B cell (primary cell): ENCODE results near the gene CCKAR. TPM values are rescaled to one million over a fixed set of nuclear protein-coding genes. Genes with fewer than 3 reads are reported as not detected.

Experiments
- ATAC-seq: fragments of 200-7000 bp; cut with Tn5 transposase; one replicate; pipeline ENCODE4 v1.10.0; 2021; ENCODE audit warnings: low read depth, mild to moderate bottlenecking, moderate number of reproducible peaks, moderate library complexity
- CTCF ChIA-PET: fragments of 350-600 bp; sonication (Branson Sonifier 250); formaldehyde crosslinking; loops from one replicate; lab custom pipeline; 2021; ENCODE audit warnings: antibody characterized with exemption, inconsistent platforms; lab: Charles Lee
- POLR2A ChIA-PET: fragments of 350-600 bp; sonication (Branson Sonifier 250); formaldehyde crosslinking; loops from one replicate; lab custom pipeline; 2021; ENCODE audit warnings: antibody characterized with exemption; lab: Charles Lee
- DNase-seq: peaks from one replicate; pipeline ENCODE4 v3.0.0; 2013
- H2AFZ ChIP-seq: 2 replicates; pipeline ENCODE4 v1.6.1; 2012; ENCODE audit warnings: mild to moderate bottlenecking, low read depth, low read length; ENCODE audit not compliant: insufficient read depth, poor library complexity, severe bottlenecking
- H3K27ac ChIP-seq, 2 donors: 1 replicate in 1 of 2; 2 replicates in 1 of 2; pipeline ENCODE4 v1.5.1; 2012 to 2013; ENCODE audit warnings: low read length in 2 of 2, mild to moderate bottlenecking in 2 of 2, moderate library complexity in 1 of 2
- H3K27me3 ChIP-seq, 4 experiments: fragments of 200-600 bp in 1 of 4; sonication (generic) in 1 of 4; replicated peaks in 1 of 4; 1 replicate in 2 of 4; 2 replicates in 2 of 4; pipeline versions ENCODE4 v1.6.1 to v1.7.0; 2013 to 2016; ENCODE audit warnings: low read length in 3 of 4, mild to moderate bottlenecking in 2 of 4, mixed read lengths in 1 of 4, moderate library complexity in 1 of 4; ENCODE audit not compliant: insufficient read depth in 4 of 4, control insufficient read depth in 3 of 4; ENCODE audit errors: control extremely low read depth in 1 of 4
- H3K36me3 ChIP-seq, 2 experiments: replicated peaks in 1 of 2; 1 replicate in 1 of 2; 2 replicates in 1 of 2; pipeline versions ENCODE4 v1.6.1 to v1.7.1; 2013; ENCODE audit warnings: low read length in 1 of 2; ENCODE audit not compliant: insufficient read depth in 2 of 2, control insufficient read depth in 1 of 2; ENCODE audit errors: control extremely low read depth in 1 of 2, extremely low read depth in 1 of 2
- H3K4me1 ChIP-seq, 2 donors: fragments of 200-600 bp in 1 of 2; sonication (generic) in 1 of 2; 1 replicate in 1 of 2; 2 replicates in 1 of 2; pipeline versions ENCODE4 v1.5.1 to v1.6.1; 2013 to 2017; ENCODE audit warnings: low read length in 2 of 2; ENCODE audit not compliant: control insufficient read depth in 2 of 2, insufficient read depth in 2 of 2
- H3K4me2 ChIP-seq: replicated peaks from 2 replicates; pipeline ENCODE3; 2012; ENCODE audit warnings: mild to moderate bottlenecking, low read depth, low read length; ENCODE audit not compliant: poor library complexity, severe bottlenecking
- H3K4me3 ChIP-seq, 5 experiments: fragments of 200-600 bp in 1 of 5; sonication (generic) in 1 of 5; 1 replicate in 3 of 5; 2 replicates in 2 of 5; pipeline versions ENCODE4 v1.5.1 to v1.7.0; 2011 to 2016; ENCODE audit warnings: low read length in 4 of 5, mild to moderate bottlenecking in 4 of 5, low read depth in 2 of 5, control low read depth in 1 of 5, moderate library complexity in 1 of 5; ENCODE audit not compliant: insufficient read depth in 1 of 5; ENCODE audit errors: control extremely low read depth in 1 of 5, extremely low read depth in 1 of 5
- H3K79me2 ChIP-seq: fragments of 200-600 bp; sonication (generic); one replicate; pipeline ENCODE4 v1.6.0; 2016; ENCODE audit warnings: low read length; ENCODE audit not compliant: control insufficient read depth, insufficient read depth
- H3K9ac ChIP-seq: fragments of 200-600 bp; sonication (generic); 2 replicates; pipeline ENCODE4 v1.6.1; 2017; ENCODE audit warnings: mild to moderate bottlenecking, low read length, moderate library complexity
- H3K9me3 ChIP-seq, 3 donors: one replicate each; pipeline versions ENCODE4 v1.6.1 to v1.7.1; 2013; ENCODE audit warnings: low read length in 2 of 3; ENCODE audit not compliant: control insufficient read depth in 2 of 3, insufficient read depth in 1 of 3; ENCODE audit errors: control extremely low read depth in 1 of 3
- H4K20me1 ChIP-seq: 2 replicates; pipeline ENCODE4 v1.6.0; 2012; ENCODE audit warnings: mild to moderate bottlenecking, low read length; ENCODE audit not compliant: insufficient read depth, control insufficient read depth, poor library complexity, severe bottlenecking
- H3K27ac Mint-ChIP-seq: one replicate; pipeline ENCODE4 v1.8.0; 2021; ENCODE audit warnings: mixed read lengths
- H3K27me3 Mint-ChIP-seq: one replicate; pipeline ENCODE4 v1.8.0; 2021; ENCODE audit warnings: mixed read lengths
- H3K4me1 Mint-ChIP-seq: one replicate; pipeline ENCODE4 v1.8.0; 2021; ENCODE audit warnings: mixed read lengths
- H3K4me3 Mint-ChIP-seq: one replicate; pipeline ENCODE4 v1.8.0; 2021; ENCODE audit warnings: mixed read lengths
- H3K9me3 Mint-ChIP-seq: one replicate; pipeline ENCODE4 v1.8.0; 2022; ENCODE audit warnings: mixed read lengths; ENCODE audit not compliant: insufficient read depth
- CTCF ChIP-seq: fragments of 200-600 bp; IDR thresholded peaks from one replicate; pipeline ENCODE4 v1.8.0; 2022; ENCODE audit warnings: antibody characterized with exemption, mild to moderate bottlenecking
- EZH2 ChIP-seq: IDR thresholded peaks from 2 replicates; pipeline ENCODE4 v1.6.1; 2012; ENCODE audit warnings: borderline replicate concordance, low read depth, mild to moderate bottlenecking, moderate library complexity, low read length; ENCODE audit not compliant: insufficient read depth, poor library complexity, severe bottlenecking
- WGBS: methylation state at CpG from one replicate; pipeline ENCODE4 v1.1.5; 2013; ENCODE audit warnings: missing lambda C conversion rate; ENCODE audit not compliant: insufficient coverage; 5-methylcytosine and 5-hydroxymethylcytosine counted together
- intact Hi-C: fragments of 100-400 bp; cut with micrococcal nuclease; formaldehyde crosslinking; loops from one replicate; pipeline ENCODE4 v1.10.0; 2022
- polyA plus RNA-seq: library from polyadenylated mRNA; depleted of rRNA; stranded (reverse); fragments of >200 nt; gene quantifications from 2 replicates; pipeline ENCODE4 v1.2.3, GENCODE V29; 2012
- total RNA-seq, 2 donors: library from RNA; stranded (reverse); fragments of 120-200 nt in 1 of 2; gene quantifications; 1 replicate in 1 of 2; 2 replicates in 1 of 2; pipeline versions ENCODE4 v1.2.3 to v1.2.4, GENCODE V29; 2013 to 2022

Gene CCKAR
- total and polyA plus RNA-seq, 2 donors (not counting 1 experiment from before 2014, with no cell fraction given) = not detected

- intact Hi-C loops = no loop called here
- POLR2A ChIA-PET = no interaction called here
- CTCF ChIA-PET = no interaction called here
These were observed 56.7 kb downstream of the CCKAR start for GRCh38 chr4:26433556-26433955.

GRCh38 chr4:26432419-26432818, 57.9 kb downstream of the CCKAR start:
- Histone ChIP-seq H3K27ac (no peak overlapping the region), H3K9me3 (no peaks in the 10 kb centered on the region), H3K27me3 (no peaks in the 10 kb centered on the region), H3K9ac (no peak overlapping the region), H4K20me1 (no peaks in the 10 kb centered on the region), H2AFZ (no peak overlapping the region), H3K79me2 (no peaks in the 10 kb centered on the region), H3K4me3 (no peak overlapping the region), H3K4me1 (no peaks in the 10 kb centered on the region), H3K36me3 (peaks cover 0 to 19% of the 10 kb centered on the region in 2 experiments), H3K4me2 (no peak overlapping the region)
- CTCF ChIA-PET = no interaction called here
- Mint-ChIP-seq H3K4me1 (no peaks in the 10 kb centered on the region), H3K27ac (no peak overlapping the region), H3K9me3 (no peaks in the 10 kb centered on the region), H3K27me3 (no peaks in the 10 kb centered on the region), H3K4me3 (no peak overlapping the region)
- DNase-seq = no peak
- intact Hi-C loops = no loop called here
- ATAC-seq = no peak
- WGBS = no CpG with 5 or more reads among the region's 5 CpGs
- POLR2A ChIA-PET = no interaction called here
- TF ChIP-seq EZH2 = no peak
- TF ChIP-seq CTCF = no peak

More at GRCh38 chr4:26433556-26433955, 56.7 kb downstream of the CCKAR start:
- Mint-ChIP-seq H3K4me1 (no peaks in the 10 kb centered on the region), H3K9me3 (no peaks in the 10 kb centered on the region), H3K27me3 (no peaks in the 10 kb centered on the region), H3K4me3 (no peak overlapping the region), H3K27ac (no peak overlapping the region)
- DNase-seq = no peak
- Histone ChIP-seq H3K36me3 (peaks cover 0 to 19% of the 10 kb centered on the region in 2 experiments), H3K9me3 (no peaks in the 10 kb centered on the region), H3K79me2 (no peaks in the 10 kb centered on the region), H3K9ac (no peak overlapping the region), H3K27me3 (no peaks in the 10 kb centered on the region), H4K20me1 (no peaks in the 10 kb centered on the region), H3K4me1 (no peaks in the 10 kb centered on the region), H3K4me2 (no peak overlapping the region), H2AFZ (no peak overlapping the region), H3K27ac (no peak overlapping the region), H3K4me3 (no peak overlapping the region)
- TF ChIP-seq CTCF (no peak), EZH2 (no peak)
- WGBS = no CpG with 5 or more reads among the region's 1 CpG
- ATAC-seq = no peak
